Spleen (tissue), 11 donors: Measurements from ENCODE around the gene PARD6G. TPM values are rescaled to one million over a fixed set of nuclear protein-coding genes. Genes with fewer than 3 reads are reported as not detected.

ENCODE experiments used
- DNase-seq: peaks from one replicate; pipeline ENCODE4 v3.0.0-alpha.2; 2020
- H3K27ac ChIP-seq, 8 donors: fragments of 200-600 bp; sonication (generic) in 7 of 8; 1 replicate in 4 of 8; 2 replicates in 4 of 8; pipeline versions ENCODE4 v1.5.0 to v1.8.0; 2016 to 2021; ENCODE audit warnings: inconsistent platforms in 4 of 8, mild to moderate bottlenecking in 4 of 8, moderate library complexity in 1 of 8
- H3K27me3 ChIP-seq, 7 donors: fragments of 200-600 bp; sonication (generic) in 6 of 7; replicated peaks in 1 of 7; 1 replicate in 4 of 7; 2 replicates in 3 of 7; pipeline versions ENCODE4 v1.5.0 to v1.8.0; 2016 to 2021; ENCODE audit warnings: inconsistent platforms in 3 of 7, mild to moderate bottlenecking in 1 of 7
- H3K36me3 ChIP-seq, 6 donors: fragments of 200-600 bp; sonication (generic) in 5 of 6; 1 replicate in 4 of 6; 2 replicates in 2 of 6; pipeline versions ENCODE4 v1.5.0 to v1.8.0; 2016 to 2021; ENCODE audit warnings: inconsistent platforms in 2 of 6
- H3K4me1 ChIP-seq, 6 donors: fragments of 200-600 bp; sonication (generic) in 5 of 6; 1 replicate in 3 of 6; 2 replicates in 3 of 6; pipeline versions ENCODE4 v1.5.0 to v1.8.0; 2016 to 2021; ENCODE audit warnings: inconsistent platforms in 3 of 6
- H3K4me3 ChIP-seq, 8 donors: fragments of 200-600 bp; sonication (generic) in 7 of 8; 1 replicate in 4 of 8; 2 replicates in 4 of 8; pipeline versions ENCODE4 v1.5.0 to v1.8.0; 2016 to 2021; ENCODE audit warnings: inconsistent platforms in 4 of 8, mild to moderate bottlenecking in 4 of 8, moderate library complexity in 2 of 8
- H3K9me3 ChIP-seq, 8 donors: fragments of 200-600 bp; sonication (generic) in 7 of 8; 1 replicate in 4 of 8; 2 replicates in 4 of 8; pipeline versions ENCODE4 v1.5.0 to v1.8.0; 2016 to 2021; ENCODE audit warnings: inconsistent platforms in 4 of 8
- POLR2A ChIP-seq, 3 donors: fragments of 450-650 bp; IDR thresholded peaks; one replicate each; pipeline ENCODE4 v1.5.1; 2017; ENCODE audit warnings: antibody characterized with exemption in 3 of 3, mild to moderate bottlenecking in 1 of 3
- POLR2AphosphoS5 ChIP-seq, 3 donors: sonication (generic); formaldehyde crosslinking; IDR thresholded peaks; one replicate each; pipeline ENCODE4 v1.5.1; 2017; ENCODE audit warnings: antibody characterized with exemption in 3 of 3
- WGBS, 5 donors: extraction: QIAGEN DNeasy Blood & Tissue Kit in 3 of 5; methylation state at CpG; one replicate each; pipeline versions ENCODE4 v1.1.5 to v1.1.7; 2013 to 2018; 5-methylcytosine and 5-hydroxymethylcytosine counted together
- intact Hi-C: fragments of 100-400 bp; cut with DNase I; formaldehyde crosslinking; loops from one replicate; pipeline ENCODE4 v1.15.0; 2023; ENCODE audit warnings: low total_unique reads
- polyA plus RNA-seq, 3 donors: library from polyadenylated mRNA; stranded (reverse); fragments of 200-250 nt; gene quantifications; one replicate each; pipeline ENCODE4 v1.2.1, GENCODE V29; 2013
- total RNA-seq, 7 donors: library from RNA; depleted of rRNA in 3 of 7; stranded (reverse); fragments of >200 nt in 3 of 7; fragmentation: NEBNext Ultra II Directional in 4 of 7; extraction: Animal tissue kit (Norgen Biotek cat#: 25700) in 4 of 7; gene quantifications; one replicate each; pipeline versions ENCODE4 v1.1.0 to v1.2.1, GENCODE V29; 2016 to 2021
- TF ChIP-seq, protein P1 (sequence below), 11 experiments: fragments of 200-600 bp in 7 of 11; fragments of 450-650 bp in 4 of 11; sonication (generic) in 4 of 11; IDR thresholded peaks in 8 of 11; conservative IDR thresholded peaks in 3 of 11; 1 replicate in 7 of 11; 2 replicates in 4 of 11; pipeline versions ENCODE4 v1.4.0 to v1.8.0; 2016 to 2021; ENCODE audit warnings: antibody characterized with exemption in 11 of 11, inconsistent platforms in 4 of 11, mild to moderate bottlenecking in 1 of 11
- donor health status: healthy with polysubstance abuse.
- donor health status: DM: no; HTN: no; CAD: no; lungs with moderate emphysema.
- donor health status: DM: no; HTN: no; CAD: no.
- donor health status: Bipolar disorder and iron deficiency.
- donor health status: healthy.
- donor health status: DM: no; HTN: no; CAD: no.
- donor health status: DM: yes; HTN: yes; CAD: no.

PARD6G gene
- total and polyA plus RNA-seq, 10 donors: 0.30 to 6.8 (median 2.4) TPM

DNA sequence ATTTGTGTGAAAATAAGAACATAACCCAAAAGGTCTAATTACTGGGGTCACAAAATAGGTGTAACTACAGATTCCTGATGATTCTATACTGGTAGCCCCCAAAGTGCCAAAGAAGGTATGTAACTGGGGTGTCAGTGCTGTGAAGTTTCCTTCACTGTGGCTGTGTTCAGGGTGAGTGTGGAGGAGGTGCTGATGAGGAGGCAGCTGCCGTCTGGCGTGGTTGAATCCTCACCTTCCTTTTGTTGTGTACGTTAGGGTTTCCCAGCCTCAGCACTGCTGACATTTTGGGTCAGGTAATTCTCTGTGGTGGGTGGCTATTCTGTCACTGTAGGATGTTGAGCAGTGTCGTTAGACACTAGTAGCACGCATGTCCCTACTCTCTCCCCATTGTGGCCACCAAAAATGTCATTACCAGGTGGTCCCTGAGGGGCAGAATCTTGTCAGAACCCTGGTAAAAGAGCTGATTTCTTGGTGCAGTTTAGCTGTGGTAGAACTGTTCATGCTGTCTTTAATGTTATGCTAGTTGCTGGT lies 106.8 kb downstream of the PARD6G start:
- Histone ChIP-seq H3K27me3 (no peaks in the 10 kb centered on the region), H3K4me3 (no peak overlapping the region), H3K4me1 (no peaks in the 10 kb centered on the region), H3K9me3 (no peaks in the 10 kb centered on the region), H3K27ac (no peak overlapping the region), H3K36me3 (peaks cover 3 to 52% (median 39%) of the 10 kb centered on the region in 6 donors)
- intact Hi-C loops: no loop called here
- TF ChIP-seq, protein P1, sequence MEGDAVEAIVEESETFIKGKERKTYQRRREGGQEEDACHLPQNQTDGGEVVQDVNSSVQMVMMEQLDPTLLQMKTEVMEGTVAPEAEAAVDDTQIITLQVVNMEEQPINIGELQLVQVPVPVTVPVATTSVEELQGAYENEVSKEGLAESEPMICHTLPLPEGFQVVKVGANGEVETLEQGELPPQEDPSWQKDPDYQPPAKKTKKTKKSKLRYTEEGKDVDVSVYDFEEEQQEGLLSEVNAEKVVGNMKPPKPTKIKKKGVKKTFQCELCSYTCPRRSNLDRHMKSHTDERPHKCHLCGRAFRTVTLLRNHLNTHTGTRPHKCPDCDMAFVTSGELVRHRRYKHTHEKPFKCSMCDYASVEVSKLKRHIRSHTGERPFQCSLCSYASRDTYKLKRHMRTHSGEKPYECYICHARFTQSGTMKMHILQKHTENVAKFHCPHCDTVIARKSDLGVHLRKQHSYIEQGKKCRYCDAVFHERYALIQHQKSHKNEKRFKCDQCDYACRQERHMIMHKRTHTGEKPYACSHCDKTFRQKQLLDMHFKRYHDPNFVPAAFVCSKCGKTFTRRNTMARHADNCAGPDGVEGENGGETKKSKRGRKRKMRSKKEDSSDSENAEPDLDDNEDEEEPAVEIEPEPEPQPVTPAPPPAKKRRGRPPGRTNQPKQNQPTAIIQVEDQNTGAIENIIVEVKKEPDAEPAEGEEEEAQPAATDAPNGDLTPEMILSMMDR (IDR thresholded peaks at IDR 0.05 in 8 of 11, conservative IDR thresholded peaks at IDR 0.05 in 3 of 11): no peak
- TF ChIP-seq POLR2AphosphoS5 (IDR thresholded peaks at IDR 0.05) (no peak), POLR2A (IDR thresholded peaks at IDR 0.05) (no peak)
- WGBS, 5 donors: 80 to 90% (median 87%) methylated on average over 5 of the region's 5 CpGs
- no peak for DNase-seq

DNA sequence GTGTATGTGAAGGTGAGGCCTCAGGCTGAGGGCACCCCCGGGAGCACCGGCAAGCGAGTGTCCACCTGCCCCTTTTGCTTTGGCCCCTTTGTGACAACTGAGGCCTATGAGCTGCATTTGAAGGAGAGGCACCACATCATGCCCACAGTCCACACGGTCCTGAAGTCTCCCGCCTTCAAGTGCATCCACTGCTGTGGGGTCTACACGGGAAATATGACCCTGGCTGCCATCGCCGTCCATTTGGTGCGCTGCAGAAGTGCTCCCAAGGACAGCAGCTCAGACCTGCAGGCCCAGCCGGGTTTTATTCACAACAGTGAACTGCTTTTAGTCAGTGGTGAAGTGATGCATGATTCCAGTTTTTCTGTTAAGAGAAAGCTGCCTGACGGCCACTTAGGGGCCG lies 109.3 kb downstream of the PARD6G start:
- intact Hi-C loops: no loop called here
- Histone ChIP-seq H3K9me3 (no peaks in the 10 kb centered on the region), H3K27me3 (no peaks in the 10 kb centered on the region), H3K4me3 (no peak overlapping the region), H3K36me3 (peaks cover 3 to 77% (median 49%) of the 10 kb centered on the region in 6 donors), H3K4me1 (no peaks in the 10 kb centered on the region), H3K27ac (no peak overlapping the region)
- WGBS, 5 donors: 80 to 97% (median 94%) methylated on average over 11 to 12 of the region's 12 CpGs
- peak in 1 of 3 donors; percentile 11 for TF ChIP-seq POLR2AphosphoS5 (IDR thresholded peaks at IDR 0.05)
- no peak for TF ChIP-seq POLR2A (IDR thresholded peaks at IDR 0.05)
- no peak for DNase-seq

DNA sequence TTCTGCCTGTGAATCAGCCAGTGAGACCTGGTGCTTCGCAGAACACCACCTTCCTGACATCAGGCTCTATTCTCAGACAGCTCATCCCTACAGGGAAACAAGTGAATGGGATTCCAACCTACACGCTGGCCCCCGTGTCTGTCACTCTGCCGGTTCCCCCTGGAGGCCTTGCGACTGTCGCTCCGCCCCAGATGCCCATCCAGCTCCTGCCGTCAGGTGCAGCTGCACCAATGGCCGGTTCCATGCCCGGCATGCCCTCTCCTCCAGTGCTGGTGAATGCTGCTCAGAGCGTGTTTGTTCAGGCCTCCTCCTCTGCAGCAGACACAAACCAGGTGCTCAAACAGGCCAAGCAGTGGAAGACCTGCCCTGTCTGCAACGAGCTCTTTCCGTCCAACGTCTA lies 110.2 kb downstream of the PARD6G start:
- Histone ChIP-seq H3K4me1 (no peaks in the 10 kb centered on the region), H3K36me3 (peaks cover 3 to 85% (median 49%) of the 10 kb centered on the region in 6 donors), H3K27me3 (no peaks in the 10 kb centered on the region), H3K27ac (no peak overlapping the region), H3K4me3 (no peak overlapping the region), H3K9me3 (no peaks in the 10 kb centered on the region)
- TF ChIP-seq POLR2AphosphoS5 (IDR thresholded peaks at IDR 0.05): peak in 1 of 3 donors; percentile 26
- TF ChIP-seq, protein P1 (IDR thresholded peaks at IDR 0.05 in 8 of 11, conservative IDR thresholded peaks at IDR 0.05 in 3 of 11): no peak
- TF ChIP-seq POLR2A (IDR thresholded peaks at IDR 0.05): no peak
- 89 to 97% (median 93%) methylated on average over 14 of the region's 14 CpGs for WGBS, 5 donors
- DNase-seq: no peak
- intact Hi-C loops: no loop called here

DNA sequence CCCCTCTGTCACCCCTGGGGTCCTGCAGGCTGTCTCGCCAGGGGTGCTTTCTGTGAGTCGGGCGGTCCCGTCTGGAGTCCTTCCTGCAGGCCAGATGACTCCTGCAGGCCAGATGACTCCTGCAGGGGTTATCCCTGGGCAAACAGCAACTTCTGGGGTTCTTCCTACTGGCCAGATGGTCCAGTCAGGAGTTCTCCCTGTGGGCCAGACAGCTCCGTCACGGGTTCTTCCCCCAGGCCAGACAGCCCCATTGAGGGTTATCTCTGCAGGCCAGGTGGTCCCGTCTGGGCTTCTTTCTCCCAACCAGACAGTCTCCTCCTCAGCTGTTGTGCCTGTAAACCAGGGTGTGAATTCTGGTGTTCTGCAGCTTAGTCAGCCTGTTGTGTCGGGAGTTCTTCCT lies 110.6 kb downstream of the PARD6G start:
- no peak for DNase-seq
- intact Hi-C loops: no loop called here
- H3K4me1 ChIP-seq: no peaks in the 10 kb centered on the region
- H3K4me3 ChIP-seq: no peak overlapping the region
- peaks cover 3 to 85% (median 49%) of the 10 kb centered on the region in 6 donors for H3K36me3 ChIP-seq
- H3K27me3 ChIP-seq: no peaks in the 10 kb centered on the region
- TF ChIP-seq POLR2A (IDR thresholded peaks at IDR 0.05) (no peak), POLR2AphosphoS5 (IDR thresholded peaks at IDR 0.05) (no peak)
- TF ChIP-seq, protein P1 (IDR thresholded peaks at IDR 0.05 in 8 of 11, conservative IDR thresholded peaks at IDR 0.05 in 3 of 11): no peak
- WGBS, 5 donors: 86 to 100% (median 96%) methylated on average over 7 to 8 of the region's 8 CpGs
- H3K9me3 ChIP-seq: no peaks in the 10 kb centered on the region
- H3K27ac ChIP-seq: no peak overlapping the region
